ENCODE measurements around the gene ZNF467.

GRCh38 chr7:149764481-149765398, 8.6 kb downstream of the ZNF467 start:
- TF ChIP-seq EZH2 (IDR thresholded peaks at IDR 0.05) = no peak
- no peak for TF ChIP-seq ZNF274 (IDR thresholded peaks at IDR 0.05; ENCODE audit: low read depth, low read length)
- TF ChIP-seq CTCF (IDR thresholded peaks at IDR 0.05 in 2 of 3, conservative IDR thresholded peaks at IDR 0.05 in 1 of 3; ENCODE audit: borderline replicate concordance in 1 of 3, insufficient read depth in 1 of 3, low read depth in 2 of 3, low read length in 2 of 3) = no peak
- TF ChIP-seq POLR2AphosphoS5 (IDR thresholded peaks at IDR 0.05; ENCODE audit: low read depth, low read length) = no peak
- TF ChIP-seq POLR2A (IDR thresholded peaks at IDR 0.05; ENCODE audit: borderline replicate concordance, extremely low read depth, insufficient read depth, insufficient read length) = no peak
- TF ChIP-seq MAX (IDR thresholded peaks at IDR 0.05) = no peak
- no peak for TF ChIP-seq CBX3 (IDR thresholded peaks at IDR 0.05; ENCODE audit: low read depth)
- no peak for TF ChIP-seq ZFX (IDR thresholded peaks at IDR 0.05)
- no peak for TF ChIP-seq EZH2phosphoT487 (IDR thresholded peaks at IDR 0.05; ENCODE audit: borderline replicate concordance)
- TF ChIP-seq ATF3 (IDR thresholded peaks at IDR 0.05) = no peak
- TF ChIP-seq SIN3A (IDR thresholded peaks at IDR 0.05; ENCODE audit: low read depth) = no peak
- TF ChIP-seq SP1 (IDR thresholded peaks at IDR 0.05; ENCODE audit: low read depth) = no peak
- no peak for TF ChIP-seq REST (IDR thresholded peaks at IDR 0.05; ENCODE audit: low read depth)
- TF ChIP-seq SRF (IDR thresholded peaks at IDR 0.05; ENCODE audit: low read depth) = no peak

Data from HCT116 (cell line).